ENCODE measurements around the gene MAL.

MAL gene

DNA sequence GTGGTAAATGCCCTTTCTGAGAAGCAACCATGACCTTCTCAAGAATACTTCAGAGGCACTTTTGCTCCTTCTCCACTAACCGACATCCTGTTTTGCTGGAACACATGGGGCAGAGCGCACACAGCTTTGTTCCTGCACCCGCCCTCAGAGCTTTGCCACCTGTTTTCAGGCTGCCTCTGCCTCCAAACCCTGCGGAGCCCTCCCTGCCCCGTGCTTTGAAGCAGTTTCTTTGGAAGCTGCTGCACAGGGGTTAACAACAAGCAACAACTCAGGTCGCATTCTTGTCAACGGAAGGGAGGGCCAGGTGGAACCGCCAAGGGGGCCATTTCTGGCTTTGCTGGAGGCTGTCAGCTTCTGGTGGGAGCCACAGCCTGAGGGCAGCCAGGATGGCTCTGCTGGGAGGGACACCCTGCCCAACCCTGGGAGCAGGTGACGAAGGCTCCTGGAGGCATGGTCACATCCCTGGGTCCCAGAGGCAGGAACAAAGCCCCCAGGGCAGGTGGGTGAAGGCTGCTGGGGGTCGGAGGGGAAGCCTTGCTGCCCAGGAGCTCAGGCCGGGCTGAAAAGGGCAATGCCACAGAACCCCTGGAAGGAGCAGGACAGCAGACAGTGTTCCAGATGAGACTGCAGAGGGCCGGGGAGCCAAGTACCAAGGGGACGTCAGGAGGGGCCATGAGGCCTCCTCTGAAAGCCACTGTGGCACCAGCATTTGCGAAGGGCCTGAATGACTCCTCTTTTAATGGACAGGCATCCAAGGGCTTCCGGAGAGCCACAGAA is 49.3 kb downstream of the MAL start:
- TF ChIP-seq, protein P1, sequence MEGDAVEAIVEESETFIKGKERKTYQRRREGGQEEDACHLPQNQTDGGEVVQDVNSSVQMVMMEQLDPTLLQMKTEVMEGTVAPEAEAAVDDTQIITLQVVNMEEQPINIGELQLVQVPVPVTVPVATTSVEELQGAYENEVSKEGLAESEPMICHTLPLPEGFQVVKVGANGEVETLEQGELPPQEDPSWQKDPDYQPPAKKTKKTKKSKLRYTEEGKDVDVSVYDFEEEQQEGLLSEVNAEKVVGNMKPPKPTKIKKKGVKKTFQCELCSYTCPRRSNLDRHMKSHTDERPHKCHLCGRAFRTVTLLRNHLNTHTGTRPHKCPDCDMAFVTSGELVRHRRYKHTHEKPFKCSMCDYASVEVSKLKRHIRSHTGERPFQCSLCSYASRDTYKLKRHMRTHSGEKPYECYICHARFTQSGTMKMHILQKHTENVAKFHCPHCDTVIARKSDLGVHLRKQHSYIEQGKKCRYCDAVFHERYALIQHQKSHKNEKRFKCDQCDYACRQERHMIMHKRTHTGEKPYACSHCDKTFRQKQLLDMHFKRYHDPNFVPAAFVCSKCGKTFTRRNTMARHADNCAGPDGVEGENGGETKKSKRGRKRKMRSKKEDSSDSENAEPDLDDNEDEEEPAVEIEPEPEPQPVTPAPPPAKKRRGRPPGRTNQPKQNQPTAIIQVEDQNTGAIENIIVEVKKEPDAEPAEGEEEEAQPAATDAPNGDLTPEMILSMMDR (IDR thresholded peaks at IDR 0.05; ENCODE audit: insufficient read depth, low read length) = no peak
- TF ChIP-seq POLR2AphosphoS5 (IDR thresholded peaks at IDR 0.05; ENCODE audit: low read depth) (no peak), GABPA (IDR thresholded peaks at IDR 0.05; ENCODE audit: low read depth) (no peak), SPI1 (IDR thresholded peaks at IDR 0.05; ENCODE audit: borderline replicate concordance, low read depth) (no peak)
- TF ChIP-seq, protein P2, sequence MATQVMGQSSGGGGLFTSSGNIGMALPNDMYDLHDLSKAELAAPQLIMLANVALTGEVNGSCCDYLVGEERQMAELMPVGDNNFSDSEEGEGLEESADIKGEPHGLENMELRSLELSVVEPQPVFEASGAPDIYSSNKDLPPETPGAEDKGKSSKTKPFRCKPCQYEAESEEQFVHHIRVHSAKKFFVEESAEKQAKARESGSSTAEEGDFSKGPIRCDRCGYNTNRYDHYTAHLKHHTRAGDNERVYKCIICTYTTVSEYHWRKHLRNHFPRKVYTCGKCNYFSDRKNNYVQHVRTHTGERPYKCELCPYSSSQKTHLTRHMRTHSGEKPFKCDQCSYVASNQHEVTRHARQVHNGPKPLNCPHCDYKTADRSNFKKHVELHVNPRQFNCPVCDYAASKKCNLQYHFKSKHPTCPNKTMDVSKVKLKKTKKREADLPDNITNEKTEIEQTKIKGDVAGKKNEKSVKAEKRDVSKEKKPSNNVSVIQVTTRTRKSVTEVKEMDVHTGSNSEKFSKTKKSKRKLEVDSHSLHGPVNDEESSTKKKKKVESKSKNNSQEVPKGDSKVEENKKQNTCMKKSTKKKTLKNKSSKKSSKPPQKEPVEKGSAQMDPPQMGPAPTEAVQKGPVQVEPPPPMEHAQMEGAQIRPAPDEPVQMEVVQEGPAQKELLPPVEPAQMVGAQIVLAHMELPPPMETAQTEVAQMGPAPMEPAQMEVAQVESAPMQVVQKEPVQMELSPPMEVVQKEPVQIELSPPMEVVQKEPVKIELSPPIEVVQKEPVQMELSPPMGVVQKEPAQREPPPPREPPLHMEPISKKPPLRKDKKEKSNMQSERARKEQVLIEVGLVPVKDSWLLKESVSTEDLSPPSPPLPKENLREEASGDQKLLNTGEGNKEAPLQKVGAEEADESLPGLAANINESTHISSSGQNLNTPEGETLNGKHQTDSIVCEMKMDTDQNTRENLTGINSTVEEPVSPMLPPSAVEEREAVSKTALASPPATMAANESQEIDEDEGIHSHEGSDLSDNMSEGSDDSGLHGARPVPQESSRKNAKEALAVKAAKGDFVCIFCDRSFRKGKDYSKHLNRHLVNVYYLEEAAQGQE (IDR thresholded peaks at IDR 0.05; ENCODE audit: insufficient replicate concordance, low read depth) = no peak
- DNase-seq (ENCODE audit: low read depth in 1 of 2, low spot score in 1 of 2) = no peak
- Histone ChIP-seq H3K27me3 (ENCODE audit: insufficient read depth, poor library complexity, severe bottlenecking) (peaks cover 6% of the 10 kb centered on the region), H3K4me3 (replicated peaks; ENCODE audit: insufficient read depth, low read length) (no peak overlapping the region), H3K27ac (replicated peaks) (no peak overlapping the region)

DNA sequence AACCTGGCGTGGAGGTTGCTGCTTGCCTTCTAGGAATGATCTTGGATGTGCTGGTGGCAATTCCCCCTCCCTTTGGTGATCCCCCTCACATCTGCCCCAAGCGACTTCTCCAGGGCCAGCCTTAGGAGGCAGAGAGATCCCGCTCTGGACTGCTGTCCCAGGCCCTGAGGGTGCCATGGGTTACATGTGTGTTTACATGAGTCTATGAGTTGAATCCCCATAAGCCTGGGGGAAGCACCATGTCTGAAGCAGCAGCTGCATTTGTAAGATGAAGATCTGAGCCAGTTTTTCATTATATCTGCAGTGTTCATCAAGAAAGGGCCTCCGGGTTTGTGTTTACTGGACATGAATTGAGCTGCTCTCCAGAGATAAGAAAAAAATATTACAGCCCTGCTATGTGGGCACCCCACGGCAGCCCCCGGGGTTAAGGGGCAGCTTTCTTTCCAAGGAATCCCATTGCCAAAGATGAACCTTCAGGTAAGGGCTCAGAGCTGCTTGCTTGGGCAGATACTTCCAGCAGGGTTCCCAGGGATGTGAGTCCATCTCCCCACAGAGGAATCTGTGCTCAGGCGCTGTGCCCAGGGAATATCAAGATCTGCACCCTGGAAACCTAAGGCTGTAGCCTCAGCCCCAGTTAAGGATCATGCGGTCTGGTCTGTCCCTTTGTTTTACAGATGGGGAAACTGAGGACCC is 50.1 kb downstream of the MAL start:
- DNase-seq (ENCODE audit: low read depth in 1 of 2, low spot score in 1 of 2) = no peak
- TF ChIP-seq GABPA (IDR thresholded peaks at IDR 0.05; ENCODE audit: low read depth) (no peak), POLR2AphosphoS5 (IDR thresholded peaks at IDR 0.05; ENCODE audit: low read depth) (no peak), SPI1 (IDR thresholded peaks at IDR 0.05; ENCODE audit: borderline replicate concordance, low read depth) (no peak)
- TF ChIP-seq, protein P1 (IDR thresholded peaks at IDR 0.05; ENCODE audit: insufficient read depth, low read length) = no peak
- TF ChIP-seq, protein P2 (IDR thresholded peaks at IDR 0.05; ENCODE audit: insufficient replicate concordance, low read depth) = no peak
- Histone ChIP-seq H3K27me3 (ENCODE audit: insufficient read depth, poor library complexity, severe bottlenecking) (peaks cover 6% of the 10 kb centered on the region), H3K27ac (replicated peaks) (no peak overlapping the region), H3K4me3 (replicated peaks; ENCODE audit: insufficient read depth, low read length) (no peak overlapping the region)

DNA sequence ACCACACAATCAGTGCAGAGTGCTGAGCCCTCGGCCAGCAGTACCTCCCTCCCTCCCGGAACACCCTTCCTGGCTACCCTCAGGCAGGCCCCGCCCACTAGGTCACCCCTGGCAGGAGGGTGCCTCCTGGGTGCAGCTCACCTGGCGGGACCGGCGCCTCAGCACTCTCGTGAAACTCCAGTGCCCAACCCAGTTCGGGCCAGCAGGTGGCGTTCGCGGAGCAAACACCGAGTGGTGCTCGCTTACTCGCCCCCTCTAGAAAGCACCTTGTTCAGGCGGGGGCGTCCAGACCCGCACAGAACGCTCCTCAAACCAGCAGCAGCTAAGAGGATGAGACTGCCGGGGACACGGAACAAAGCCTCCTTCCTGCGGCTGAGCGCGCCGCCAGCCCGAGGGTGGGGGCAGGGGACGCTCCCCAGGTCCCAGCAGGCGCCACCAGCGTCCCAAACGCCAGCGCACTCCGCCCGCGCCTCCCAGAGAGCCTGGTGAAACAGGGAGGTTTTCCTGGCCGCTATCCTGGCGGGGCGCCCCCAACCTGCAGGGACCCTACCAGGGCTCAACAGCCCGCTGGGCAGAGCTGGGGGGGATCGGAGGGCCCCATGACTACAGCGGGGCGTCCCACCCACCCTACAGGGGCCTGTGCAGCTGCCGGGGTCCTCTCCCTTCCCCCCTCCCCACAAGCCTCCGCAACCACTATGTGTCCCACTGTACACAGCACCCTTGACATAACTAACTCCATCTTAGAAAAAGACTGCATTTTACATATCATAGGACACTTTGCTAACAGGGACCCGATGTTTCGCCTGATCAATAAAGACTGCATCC is 51.4 kb downstream of the MAL start:
- H3K4me3 ChIP-seq (replicated peaks; ENCODE audit: insufficient read depth, low read length) = peak overlapping the region; percentile 42
- H3K27me3 ChIP-seq (ENCODE audit: insufficient read depth, poor library complexity, severe bottlenecking) = peaks cover 6% of the 10 kb centered on the region
- no peak for TF ChIP-seq POLR2AphosphoS5 (IDR thresholded peaks at IDR 0.05; ENCODE audit: low read depth)
- TF ChIP-seq, protein P1 (IDR thresholded peaks at IDR 0.05; ENCODE audit: insufficient read depth, low read length) = peak; percentile 46
- no peak overlapping the region for H3K27ac ChIP-seq (replicated peaks)
- peak; percentile 18 to 55 for DNase-seq (ENCODE audit: low read depth in 1 of 2, low spot score in 1 of 2)

Measured in HL-60 (cell line).